HL-60 (cell line): ENCODE data around the gene TIMM17B.

Experiments used
- TF ChIP-seq, protein P1 (sequence below): IDR thresholded peaks from one replicate; pipeline ENCODE4 v1.5.1; 2011; ENCODE audit warnings: low read length, control low read depth, inconsistent platforms; ENCODE audit not compliant: insufficient read depth
- TF ChIP-seq, protein P2 (sequence below): IDR thresholded peaks from 2 replicates; pipeline ENCODE4 v1.6.1; 2012; ENCODE audit warnings: low read depth; ENCODE audit not compliant: insufficient replicate concordance

GRCh38 chrX:48890934-48891401, 6.6 kb downstream of the TIMM17B start:
- TF ChIP-seq, protein P1, sequence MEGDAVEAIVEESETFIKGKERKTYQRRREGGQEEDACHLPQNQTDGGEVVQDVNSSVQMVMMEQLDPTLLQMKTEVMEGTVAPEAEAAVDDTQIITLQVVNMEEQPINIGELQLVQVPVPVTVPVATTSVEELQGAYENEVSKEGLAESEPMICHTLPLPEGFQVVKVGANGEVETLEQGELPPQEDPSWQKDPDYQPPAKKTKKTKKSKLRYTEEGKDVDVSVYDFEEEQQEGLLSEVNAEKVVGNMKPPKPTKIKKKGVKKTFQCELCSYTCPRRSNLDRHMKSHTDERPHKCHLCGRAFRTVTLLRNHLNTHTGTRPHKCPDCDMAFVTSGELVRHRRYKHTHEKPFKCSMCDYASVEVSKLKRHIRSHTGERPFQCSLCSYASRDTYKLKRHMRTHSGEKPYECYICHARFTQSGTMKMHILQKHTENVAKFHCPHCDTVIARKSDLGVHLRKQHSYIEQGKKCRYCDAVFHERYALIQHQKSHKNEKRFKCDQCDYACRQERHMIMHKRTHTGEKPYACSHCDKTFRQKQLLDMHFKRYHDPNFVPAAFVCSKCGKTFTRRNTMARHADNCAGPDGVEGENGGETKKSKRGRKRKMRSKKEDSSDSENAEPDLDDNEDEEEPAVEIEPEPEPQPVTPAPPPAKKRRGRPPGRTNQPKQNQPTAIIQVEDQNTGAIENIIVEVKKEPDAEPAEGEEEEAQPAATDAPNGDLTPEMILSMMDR, result no peak
- TF ChIP-seq, protein P2, sequence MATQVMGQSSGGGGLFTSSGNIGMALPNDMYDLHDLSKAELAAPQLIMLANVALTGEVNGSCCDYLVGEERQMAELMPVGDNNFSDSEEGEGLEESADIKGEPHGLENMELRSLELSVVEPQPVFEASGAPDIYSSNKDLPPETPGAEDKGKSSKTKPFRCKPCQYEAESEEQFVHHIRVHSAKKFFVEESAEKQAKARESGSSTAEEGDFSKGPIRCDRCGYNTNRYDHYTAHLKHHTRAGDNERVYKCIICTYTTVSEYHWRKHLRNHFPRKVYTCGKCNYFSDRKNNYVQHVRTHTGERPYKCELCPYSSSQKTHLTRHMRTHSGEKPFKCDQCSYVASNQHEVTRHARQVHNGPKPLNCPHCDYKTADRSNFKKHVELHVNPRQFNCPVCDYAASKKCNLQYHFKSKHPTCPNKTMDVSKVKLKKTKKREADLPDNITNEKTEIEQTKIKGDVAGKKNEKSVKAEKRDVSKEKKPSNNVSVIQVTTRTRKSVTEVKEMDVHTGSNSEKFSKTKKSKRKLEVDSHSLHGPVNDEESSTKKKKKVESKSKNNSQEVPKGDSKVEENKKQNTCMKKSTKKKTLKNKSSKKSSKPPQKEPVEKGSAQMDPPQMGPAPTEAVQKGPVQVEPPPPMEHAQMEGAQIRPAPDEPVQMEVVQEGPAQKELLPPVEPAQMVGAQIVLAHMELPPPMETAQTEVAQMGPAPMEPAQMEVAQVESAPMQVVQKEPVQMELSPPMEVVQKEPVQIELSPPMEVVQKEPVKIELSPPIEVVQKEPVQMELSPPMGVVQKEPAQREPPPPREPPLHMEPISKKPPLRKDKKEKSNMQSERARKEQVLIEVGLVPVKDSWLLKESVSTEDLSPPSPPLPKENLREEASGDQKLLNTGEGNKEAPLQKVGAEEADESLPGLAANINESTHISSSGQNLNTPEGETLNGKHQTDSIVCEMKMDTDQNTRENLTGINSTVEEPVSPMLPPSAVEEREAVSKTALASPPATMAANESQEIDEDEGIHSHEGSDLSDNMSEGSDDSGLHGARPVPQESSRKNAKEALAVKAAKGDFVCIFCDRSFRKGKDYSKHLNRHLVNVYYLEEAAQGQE, result no peak
